GM23338 (cell line): ENCODE data around the gene PCSK4. TPM values are rescaled to one million over a fixed set of nuclear protein-coding genes. Genes with fewer than 3 reads are reported as not detected.

Experiments used
- ATAC-seq: fragments of 200-7000 bp; cut with Tn5 transposase; 3 replicates; pipeline ENCODE4 v1.9.1; 2020
- DNase-seq: peaks from one replicate; pipeline ENCODE4 v3.0.0-alpha.2; 2015; ENCODE audit warnings: low spot score
- H2AFZ ChIP-seq: fragments of 200-600 bp; sonication (generic); 2 replicates; pipeline ENCODE4 v1.8.0; 2016; ENCODE audit warnings: antibody characterized with exemption, mild to moderate bottlenecking, moderate library complexity
- H3F3A ChIP-seq: fragments of 200-600 bp; sonication (generic); replicated peaks from 2 replicates; pipeline ENCODE4 v1.8.0; 2017; ENCODE audit warnings: antibody characterized with exemption, mixed run types, low read depth
- H3K27ac ChIP-seq: fragments of 200-600 bp; sonication (generic); 2 replicates; pipeline ENCODE4 v1.6.1; 2016; ENCODE audit warnings: low read depth
- H3K27me3 ChIP-seq: fragments of 200-600 bp; sonication (generic); 2 replicates; pipeline ENCODE4 v1.8.0; 2016; ENCODE audit warnings: mild to moderate bottlenecking, mixed run types, moderate library complexity; ENCODE audit not compliant: insufficient read depth
- H3K36me3 ChIP-seq: fragments of 200-600 bp; sonication (generic); 2 replicates; pipeline ENCODE4 v1.8.0; 2016; ENCODE audit warnings: mild to moderate bottlenecking; ENCODE audit not compliant: insufficient read depth
- H3K4me1 ChIP-seq: fragments of 200-600 bp; sonication (generic); 2 replicates; pipeline ENCODE4 v1.8.0; 2016; ENCODE audit warnings: mild to moderate bottlenecking, moderate library complexity; ENCODE audit not compliant: insufficient read depth
- H3K4me2 ChIP-seq: fragments of 200-600 bp; sonication (generic); 2 replicates; pipeline ENCODE4 v1.7.1; 2017; ENCODE audit warnings: mixed run types
- H3K4me3 ChIP-seq: fragments of 200-600 bp; sonication (generic); 2 replicates; pipeline ENCODE4 v1.6.1; 2016; ENCODE audit warnings: mixed run types
- H3K79me2 ChIP-seq: fragments of 200-600 bp; sonication (generic); replicated peaks from 2 replicates; pipeline ENCODE4 v1.8.0; 2017; ENCODE audit warnings: mild to moderate bottlenecking; ENCODE audit not compliant: insufficient read depth
- H3K9me2 ChIP-seq: fragments of 200-600 bp; sonication (generic); 2 replicates; pipeline ENCODE4 v1.8.0; 2017; ENCODE audit not compliant: insufficient read depth
- H4K20me1 ChIP-seq: fragments of 200-600 bp; sonication (generic); replicated peaks from 2 replicates; pipeline ENCODE4 v1.8.0; 2017; ENCODE audit warnings: mild to moderate bottlenecking; ENCODE audit not compliant: insufficient read depth
- H3K27ac Mint-ChIP-seq: 2 replicates; pipeline ENCODE4 v1.8.0; 2020; ENCODE audit warnings: inconsistent platforms, mild to moderate bottlenecking, moderate library complexity, mixed read lengths
- H3K27me3 Mint-ChIP-seq: 3 replicates; pipeline ENCODE4 v1.8.0; 2022; ENCODE audit warnings: low read depth, mild to moderate bottlenecking, moderate library complexity, mixed read lengths, inconsistent platforms; ENCODE audit not compliant: insufficient read depth, poor library complexity
- H3K36me3 Mint-ChIP-seq: 3 replicates; pipeline ENCODE4 v1.8.0; 2021; ENCODE audit warnings: low read depth, mild to moderate bottlenecking, inconsistent platforms, moderate library complexity, mixed read lengths
- H3K4me1 Mint-ChIP-seq: 3 replicates; pipeline ENCODE4 v1.8.0; 2020; ENCODE audit warnings: mild to moderate bottlenecking, inconsistent platforms, mixed read lengths
- H3K4me3 Mint-ChIP-seq: 3 replicates; pipeline ENCODE4 v1.8.0; 2021; ENCODE audit warnings: moderate library complexity, mild to moderate bottlenecking, inconsistent platforms, mixed read lengths
- H3K9me3 Mint-ChIP-seq: 3 replicates; pipeline ENCODE4 v1.8.0; 2020; ENCODE audit warnings: moderate library complexity, mild to moderate bottlenecking, inconsistent platforms, mixed read lengths
- CREB1 ChIP-seq: fragments of 250-450 bp; sonication (Bioruptor Pico); IDR thresholded peaks from 2 replicates; pipeline ENCODE4 v1.5.0; 2020; ENCODE audit warnings: low read depth, mild to moderate bottlenecking, moderate library complexity
- ETS1 ChIP-seq: IDR thresholded peaks from 2 replicates; pipeline ENCODE4 v1.6.1; 2016; ENCODE audit warnings: antibody characterized with exemption
- EZH2 ChIP-seq: fragments of 200-600 bp; sonication (generic); IDR thresholded peaks from one replicate; pipeline ENCODE4 v1.8.0; 2017; ENCODE audit warnings: antibody characterized with exemption, mild to moderate bottlenecking, low read depth; ENCODE audit not compliant: unreplicated experiment
- EZH2phosphoT487 ChIP-seq: fragments of 200-600 bp; sonication (generic); IDR thresholded peaks from one replicate; pipeline ENCODE4 v1.8.1; 2018; ENCODE audit warnings: antibody characterized with exemption; ENCODE audit not compliant: unreplicated experiment
- JUNB ChIP-seq: IDR thresholded peaks from one replicate; pipeline ENCODE4 v1.6.1; 2016; ENCODE audit warnings: antibody characterized with exemption; ENCODE audit not compliant: unreplicated experiment
- NANOG ChIP-seq: IDR thresholded peaks from 2 replicates; pipeline ENCODE4 v1.6.1; 2016; ENCODE audit warnings: antibody characterized with exemption, borderline replicate concordance
- POLR2AphosphoS5 ChIP-seq: IDR thresholded peaks from 2 replicates; pipeline ENCODE4 v1.6.1; 2016; ENCODE audit warnings: antibody characterized with exemption, low read depth
- STAT1 ChIP-seq: IDR thresholded peaks from one replicate; pipeline ENCODE4 v1.6.1; 2016; ENCODE audit warnings: antibody characterized with exemption; ENCODE audit not compliant: unreplicated experiment
- ZNF114 ChIP-seq: fragments of 250-450 bp; sonication (Bioruptor Pico); IDR thresholded peaks from 2 replicates; pipeline ENCODE4 v1.5.0; 2020; ENCODE audit warnings: mild to moderate bottlenecking, moderate library complexity
- ZNF331 ChIP-seq: fragments of 250-450 bp; sonication (Bioruptor Pico); IDR thresholded peaks from 2 replicates; pipeline ENCODE4 v1.5.0; 2020; ENCODE audit warnings: low read depth, mild to moderate bottlenecking, moderate library complexity
- ZNF462 ChIP-seq: fragments of 250-450 bp; sonication (Bioruptor Pico); IDR thresholded peaks from 2 replicates; pipeline ENCODE4 v1.5.0; 2020; ENCODE audit warnings: mild to moderate bottlenecking, moderate library complexity
- polyA plus RNA-seq: library from polyadenylated mRNA; unstranded; fragments of >200 nt; fragmentation: Nextera tagmentation; extraction: Ambion mirVana; gene quantifications from 2 replicates; pipeline ENCODE4 v1.2.1, GENCODE V29; 2016
- total RNA-seq: library from RNA; depleted of rRNA; stranded (reverse); fragments of >200 nt; shearing (Covaris generic); gene quantifications from 2 replicates; pipeline ENCODE4 v1.2.3, GENCODE V29; 2014
- TF ChIP-seq, protein P1 (sequence below), 2 experiments: fragments of 200-600 bp in 1 of 2; sonication (generic) in 1 of 2; conservative IDR thresholded peaks; 2 replicates each; pipeline versions ENCODE4 v1.5.1 to v1.6.1; 2016 to 2017; ENCODE audit warnings: antibody characterized with exemption in 2 of 2, low read depth in 2 of 2, mild to moderate bottlenecking in 2 of 2, moderate library complexity in 1 of 2

Gene PCSK4
- total and polyA plus RNA-seq, 2 experiments from 2014 or later = 3.8 to 15.1 TPM

GRCh38 chr19:1467215-1467489 lies 23.0 kb downstream of the PCSK4 start:
- H3K79me2 ChIP-seq = no peaks in the 10 kb centered on the region
- ATAC-seq = no peak; the same call in 1 of the 3 replicates
- H3K9me2 ChIP-seq = no peaks in the 10 kb centered on the region
- H3K27ac ChIP-seq = no peak overlapping the region
- peak overlapping the region; percentile 51 for H3K4me3 ChIP-seq
- TF ChIP-seq EZH2 (no peak), NANOG (no peak), ZNF114 (CRISPR knock-in tag) (no peak), ZNF462 (CRISPR knock-in tag) (no peak), ETS1 (no peak), JUNB (no peak), ZNF331 (CRISPR knock-in tag) (no peak), STAT1 (no peak), EZH2phosphoT487 (no peak), CREB1 (CRISPR knock-in tag) (no peak), POLR2AphosphoS5 (no peak; the same call in 1 of the 2 replicates)
- TF ChIP-seq, protein P1, sequence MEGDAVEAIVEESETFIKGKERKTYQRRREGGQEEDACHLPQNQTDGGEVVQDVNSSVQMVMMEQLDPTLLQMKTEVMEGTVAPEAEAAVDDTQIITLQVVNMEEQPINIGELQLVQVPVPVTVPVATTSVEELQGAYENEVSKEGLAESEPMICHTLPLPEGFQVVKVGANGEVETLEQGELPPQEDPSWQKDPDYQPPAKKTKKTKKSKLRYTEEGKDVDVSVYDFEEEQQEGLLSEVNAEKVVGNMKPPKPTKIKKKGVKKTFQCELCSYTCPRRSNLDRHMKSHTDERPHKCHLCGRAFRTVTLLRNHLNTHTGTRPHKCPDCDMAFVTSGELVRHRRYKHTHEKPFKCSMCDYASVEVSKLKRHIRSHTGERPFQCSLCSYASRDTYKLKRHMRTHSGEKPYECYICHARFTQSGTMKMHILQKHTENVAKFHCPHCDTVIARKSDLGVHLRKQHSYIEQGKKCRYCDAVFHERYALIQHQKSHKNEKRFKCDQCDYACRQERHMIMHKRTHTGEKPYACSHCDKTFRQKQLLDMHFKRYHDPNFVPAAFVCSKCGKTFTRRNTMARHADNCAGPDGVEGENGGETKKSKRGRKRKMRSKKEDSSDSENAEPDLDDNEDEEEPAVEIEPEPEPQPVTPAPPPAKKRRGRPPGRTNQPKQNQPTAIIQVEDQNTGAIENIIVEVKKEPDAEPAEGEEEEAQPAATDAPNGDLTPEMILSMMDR (conservative IDR thresholded peaks at IDR 0.05; ENCODE audit: low read depth in 2 of 2) = no peak
- no peak overlapping the region for H2AFZ ChIP-seq
- H3K4me1 Mint-ChIP-seq = peaks cover 3% of the 10 kb centered on the region; the same call in 1 of the 3 replicates
- peak overlapping the region; percentile 75 for H3K4me2 ChIP-seq
- H3K27me3 Mint-ChIP-seq = peaks cover 66% of the 10 kb centered on the region
- no peaks in the 10 kb centered on the region for H3K36me3 ChIP-seq
- peaks cover 6% of the 10 kb centered on the region; the same call in 1 of the 2 replicates for H3K4me1 ChIP-seq
- H3K27ac Mint-ChIP-seq = no peak overlapping the region
- H3K4me3 Mint-ChIP-seq = no peak overlapping the region
- H3K9me3 Mint-ChIP-seq = no peaks in the 10 kb centered on the region
- DNase-seq = no peak
- no peaks in the 10 kb centered on the region for H3K36me3 Mint-ChIP-seq
- peaks cover 10% of the 10 kb centered on the region; the same call in 1 of the 2 replicates for H4K20me1 ChIP-seq
- peaks cover 17% of the 10 kb centered on the region for H3F3A ChIP-seq
- peaks cover 84% of the 10 kb centered on the region for H3K27me3 ChIP-seq
